NCI-H748 treated with DMSO at 0.1 percent for 48 hours (cell line): ENCODE data around the gene SAGE1.
"Not testable (repeated sequence)": the region's sequence is repeated elsewhere in the genome, so short reads cannot be mapped to it uniquely, and the experiment has no call there.

Experiments
- DNase-seq: peaks from one replicate; lab custom pipeline; 2025; lab: John Stamatoyannopoulos, UW

The SAGE1 gene, protein sequence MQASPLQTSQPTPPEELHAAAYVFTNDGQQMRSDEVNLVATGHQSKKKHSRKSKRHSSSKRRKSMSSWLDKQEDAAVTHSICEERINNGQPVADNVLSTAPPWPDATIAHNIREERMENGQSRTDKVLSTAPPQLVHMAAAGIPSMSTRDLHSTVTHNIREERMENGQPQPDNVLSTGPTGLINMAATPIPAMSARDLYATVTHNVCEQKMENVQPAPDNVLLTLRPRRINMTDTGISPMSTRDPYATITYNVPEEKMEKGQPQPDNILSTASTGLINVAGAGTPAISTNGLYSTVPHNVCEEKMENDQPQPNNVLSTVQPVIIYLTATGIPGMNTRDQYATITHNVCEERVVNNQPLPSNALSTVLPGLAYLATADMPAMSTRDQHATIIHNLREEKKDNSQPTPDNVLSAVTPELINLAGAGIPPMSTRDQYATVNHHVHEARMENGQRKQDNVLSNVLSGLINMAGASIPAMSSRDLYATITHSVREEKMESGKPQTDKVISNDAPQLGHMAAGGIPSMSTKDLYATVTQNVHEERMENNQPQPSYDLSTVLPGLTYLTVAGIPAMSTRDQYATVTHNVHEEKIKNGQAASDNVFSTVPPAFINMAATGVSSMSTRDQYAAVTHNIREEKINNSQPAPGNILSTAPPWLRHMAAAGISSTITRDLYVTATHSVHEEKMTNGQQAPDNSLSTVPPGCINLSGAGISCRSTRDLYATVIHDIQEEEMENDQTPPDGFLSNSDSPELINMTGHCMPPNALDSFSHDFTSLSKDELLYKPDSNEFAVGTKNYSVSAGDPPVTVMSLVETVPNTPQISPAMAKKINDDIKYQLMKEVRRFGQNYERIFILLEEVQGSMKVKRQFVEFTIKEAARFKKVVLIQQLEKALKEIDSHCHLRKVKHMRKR

DNA sequence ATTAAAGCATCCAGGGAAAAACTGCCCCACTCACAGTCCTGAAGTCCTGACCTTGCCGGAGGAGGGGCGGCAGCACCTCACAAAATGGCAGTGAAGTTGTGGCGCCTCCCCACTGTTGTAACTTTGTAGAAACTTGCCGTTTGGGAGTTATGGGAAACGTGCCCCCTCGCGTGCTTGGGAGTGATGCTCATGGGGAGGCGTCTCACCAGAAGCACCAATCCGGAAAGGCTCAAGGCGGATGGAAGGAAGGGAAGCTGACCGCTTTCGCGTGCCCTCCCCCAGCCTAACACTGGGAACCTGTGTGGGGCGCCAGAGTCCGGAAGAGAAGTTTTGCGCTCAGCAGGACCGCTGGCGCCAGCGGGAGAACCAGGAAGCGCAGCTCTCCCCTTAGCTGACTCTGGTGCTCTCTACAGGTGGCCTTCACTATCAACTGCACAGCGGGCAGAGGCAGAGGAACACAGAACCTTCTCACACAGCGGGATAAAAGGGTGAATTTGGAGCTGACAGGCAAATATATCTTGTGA is at the start of gene SAGE1, which contains the start of gene CT45A10:
Gene SAGE1 (plus strand): TSS at position 423 of the 524 bp plus-strand sequence. CDS start 2,527 bp downstream, outside the sequence.
Gene CT45A10 (minus strand): TSS at position 151 of the 524 bp plus-strand sequence. CDS start 8,100 bp downstream, outside the sequence.
- no peak for DNase-seq

DNA sequence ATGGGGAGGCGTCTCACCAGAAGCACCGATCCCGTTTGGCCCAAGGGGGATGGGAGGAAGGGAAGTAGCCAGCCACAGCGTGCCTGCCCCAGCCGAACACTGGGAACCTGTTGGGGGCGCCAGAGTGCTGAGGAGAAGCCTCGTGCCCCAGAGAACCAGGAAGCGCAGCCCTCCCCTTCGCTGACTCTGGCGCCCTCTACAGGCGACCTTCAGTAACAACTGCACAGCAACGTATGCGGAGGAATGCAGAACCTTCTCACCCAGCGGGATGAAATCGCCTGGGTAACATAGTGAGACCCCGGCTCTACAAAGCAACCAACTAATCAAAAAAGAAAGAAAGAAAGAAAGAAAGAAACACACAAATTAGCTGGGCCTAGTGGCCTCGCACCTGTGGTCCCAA is 39.1 kb upstream of the SAGE1 start, which contains the start of gene CT45A8:
Gene CT45A8 (minus strand): TSS at position 101 of the 400 bp plus-strand sequence. CDS start 3,755 bp downstream, outside the sequence.
- not testable (repeated sequence) for DNase-seq

- not testable (repeated sequence) for DNase-seq
Measured at GRCh38 chrX:135871712-135872111, 21.8 kb upstream of the SAGE1 start, which contains the start of gene CT45A9. Gene CT45A9 (minus strand): TSS chrX:135871812. CDS start chrX:135868061, 3,751 bp downstream.

GRCh38 chrX:135882741-135883140 is 10.8 kb upstream of the SAGE1 start:
- not testable (repeated sequence) for DNase-seq

DNA sequence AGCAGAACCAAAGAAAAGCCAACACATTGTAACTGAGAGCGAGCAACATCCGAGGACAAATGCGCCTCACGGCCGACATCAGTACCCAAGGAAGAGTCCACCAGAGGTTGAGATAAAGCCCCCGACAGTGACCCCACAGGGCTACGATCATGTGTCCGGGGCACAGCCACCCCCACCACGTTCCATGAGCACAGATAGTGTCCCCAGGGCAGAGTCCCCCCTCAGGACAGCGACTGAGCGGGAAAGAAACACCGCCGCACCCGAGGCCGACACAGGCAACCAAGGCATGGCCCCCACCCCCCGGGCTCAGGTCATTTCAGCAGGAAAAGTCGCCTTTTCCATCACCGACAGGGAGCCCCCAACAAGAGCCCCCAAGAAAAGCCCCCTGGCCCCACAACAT is 5.3 kb upstream of the SAGE1 start:
- not testable (repeated sequence) for DNase-seq

DNA sequence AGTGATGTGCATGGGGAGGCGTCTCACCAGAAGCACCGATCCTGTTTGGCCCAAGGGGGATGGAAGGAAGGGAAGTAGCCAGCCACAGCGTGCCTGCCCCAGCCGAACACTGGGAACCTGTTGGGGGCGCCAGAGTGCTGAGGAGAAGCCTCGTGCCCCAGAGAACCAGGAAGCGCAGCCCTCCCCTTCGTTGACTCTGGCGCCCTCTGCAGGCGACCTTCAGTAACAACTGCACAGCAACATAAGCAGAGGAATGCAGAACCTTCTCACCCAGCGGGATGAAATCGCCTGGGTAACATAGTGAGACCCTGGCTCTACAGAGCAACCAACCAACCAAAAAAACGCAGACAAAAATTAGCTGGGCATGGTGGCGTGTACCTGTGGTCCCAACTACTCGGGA is 4.5 kb upstream of the SAGE1 start:
- DNase-seq: peak; percentile 2

GRCh38 chrX:135890087-135890585 is 3.4 kb upstream of the SAGE1 start:
- no peak for DNase-seq

DNA sequence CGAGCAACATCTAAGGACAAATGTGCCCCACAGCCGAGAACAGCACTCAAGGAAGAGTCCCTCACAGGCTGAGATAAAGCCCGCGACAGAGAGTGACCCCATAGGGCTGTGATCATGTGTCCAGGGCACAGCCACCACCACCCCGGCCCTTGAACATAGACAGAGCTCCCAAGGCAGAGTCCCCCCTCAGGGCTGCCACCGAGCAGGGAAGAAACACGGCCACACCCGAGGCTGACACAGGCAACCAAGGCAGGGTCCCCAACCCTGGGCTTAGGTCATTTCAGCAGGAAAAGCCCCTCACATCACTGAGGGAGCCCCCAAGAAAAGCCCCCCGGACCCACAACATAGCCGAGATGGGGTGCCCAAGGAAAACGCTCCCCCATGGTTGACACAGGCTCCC is 735 bp upstream of the SAGE1 start:
- no peak for DNase-seq

DNA sequence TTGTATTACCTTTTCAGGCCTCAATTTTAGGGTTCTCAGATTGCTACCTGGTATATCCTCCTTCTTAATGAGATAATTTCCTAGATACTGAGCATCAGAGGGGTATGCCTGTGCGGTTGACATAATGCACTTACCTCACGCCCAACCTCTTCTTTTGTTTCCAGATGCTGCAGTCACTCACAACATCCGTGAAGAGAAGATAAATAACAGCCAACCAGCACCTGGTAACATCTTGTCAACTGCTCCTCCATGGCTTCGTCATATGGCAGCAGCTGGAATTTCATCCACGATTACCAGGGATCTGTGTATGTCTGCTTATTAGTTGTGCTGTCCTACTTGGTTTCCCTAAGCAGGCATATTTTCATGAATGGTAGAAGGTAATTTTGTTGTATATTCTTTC is 16.7 kb downstream of the SAGE1 start:
- DNase-seq: no peak

DNA sequence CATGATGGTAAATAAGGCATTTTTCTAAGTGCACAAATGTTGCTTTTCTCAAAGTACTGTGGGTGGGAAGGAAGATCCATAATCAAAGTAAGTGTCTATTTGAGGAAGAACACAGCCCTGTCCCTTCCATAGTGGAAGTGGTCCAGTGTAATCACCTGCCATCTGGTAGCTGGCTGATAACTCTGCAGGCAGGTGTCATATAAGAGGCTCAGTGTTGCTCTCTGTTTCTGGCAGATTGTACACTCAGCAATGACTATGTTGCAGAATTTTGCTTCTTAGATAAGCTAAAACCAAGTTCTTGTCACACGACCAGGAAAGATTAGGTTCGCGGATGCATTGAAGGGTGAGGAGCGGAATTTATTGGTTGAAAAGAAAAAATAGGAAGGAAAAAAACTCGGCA is 20.9 kb downstream of the SAGE1 start:
- DNase-seq: no peak

- not testable (repeated sequence) for DNase-seq
Measured at GRCh38 chrX:135920516-135920915, 27.0 kb downstream of the SAGE1 start.

GRCh38 chrX:135923353-135923752 is 29.8 kb downstream of the SAGE1 start:
- DNase-seq: peak; percentile 2

DNA sequence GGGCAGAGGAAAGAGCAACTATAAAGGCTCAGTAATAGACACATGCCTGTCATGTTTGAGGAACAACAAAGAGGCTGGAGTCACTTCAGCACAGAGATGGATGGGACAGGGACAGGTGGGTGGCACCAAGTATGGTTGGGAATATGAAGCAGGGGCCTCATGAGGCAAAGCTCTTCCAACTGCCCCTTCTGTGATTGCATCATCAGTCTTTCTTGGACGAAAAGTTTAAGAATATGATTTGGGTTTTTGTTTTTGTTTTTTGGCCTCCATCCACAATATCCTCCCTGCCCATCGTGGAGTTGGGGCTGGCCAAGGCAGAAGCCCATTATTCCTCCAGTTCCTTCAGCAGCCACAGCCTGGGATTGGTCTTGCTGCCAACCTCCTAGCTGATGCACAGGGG is 34.4 kb downstream of the SAGE1 start:
- DNase-seq: no peak

DNA sequence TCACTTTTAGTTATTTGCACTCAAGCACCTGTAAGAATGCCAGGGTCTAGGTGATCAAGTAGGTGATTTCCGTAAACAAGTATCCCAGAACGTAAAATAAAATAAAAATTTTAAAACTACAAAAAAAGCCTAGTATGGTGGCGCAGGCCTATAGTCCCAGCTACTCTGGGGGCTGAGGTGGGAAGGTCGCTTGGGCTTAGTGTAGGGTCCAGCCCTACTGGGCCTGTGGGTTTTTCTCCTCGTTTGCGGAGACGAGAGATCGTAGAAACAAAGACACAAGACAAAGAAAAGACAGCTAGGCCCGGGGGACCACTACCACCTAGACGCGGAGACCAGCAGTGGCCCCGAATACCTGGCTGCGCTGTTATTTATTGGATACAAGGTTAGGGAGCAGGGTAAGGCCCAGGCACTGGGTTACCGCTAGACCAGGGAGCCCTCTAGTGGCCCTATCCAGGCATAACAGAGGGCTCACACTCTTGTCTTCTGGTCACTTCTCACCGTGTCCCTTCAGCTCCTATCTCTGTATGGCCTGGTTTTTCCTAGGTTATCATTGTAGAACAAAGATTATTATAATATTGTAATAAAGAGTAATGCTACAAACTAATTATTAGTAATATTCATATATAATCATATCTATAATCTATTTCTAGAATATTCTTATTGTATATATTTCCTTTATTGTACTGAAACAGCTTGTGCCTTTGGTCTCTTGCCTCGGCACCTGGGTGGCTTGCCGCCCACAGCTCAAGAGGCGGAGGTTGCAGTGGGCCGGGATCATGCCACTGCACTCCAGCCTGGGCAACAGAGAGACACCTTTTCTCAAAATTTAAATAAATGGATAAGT is 38.4 kb downstream of the SAGE1 start:
- DNase-seq: peak; percentile 4

- no peak for DNase-seq
Measured at GRCh38 chrX:135944486-135944885, 51.0 kb downstream of the SAGE1 start.

GRCh38 chrX:135951291-135951690 is 57.8 kb downstream of the SAGE1 start:
- no peak for DNase-seq
